A673 (cell line): Measurements from ENCODE around the gene HSP90AB1. TPM values are rescaled to one million over a fixed set of nuclear protein-coding genes. Genes with fewer than 3 reads are reported as not detected.

Experiments used
- BruUV-seq: library from RNA; stranded (reverse); fragments of 400-500 nt; replicated peaks from 2 replicates; lab custom pipeline; 2021; lab: Mats Ljungman, UMichigan
- CTCF ChIA-PET: fragments of 300-600 bp; sonication (Branson Sonifier 250); formaldehyde crosslinking; loops from one replicate; lab custom pipeline; 2022; ENCODE audit warnings: antibody characterized with exemption; lab: Charles Lee
- POLR2A ChIA-PET: fragments of 300-600 bp; sonication (Branson Sonifier 250); formaldehyde crosslinking; loops from one replicate; lab custom pipeline; 2022; ENCODE audit warnings: antibody characterized with exemption; ENCODE audit not compliant: low non-redundant PET; lab: Charles Lee
- DNase-seq: peaks from one replicate; pipeline ENCODE4 v3.0.0-alpha.2; 2015; ENCODE audit warnings: low spot score
- H3K27ac ChIP-seq: fragments of 200-600 bp; sonication (generic); 2 replicates; pipeline ENCODE4 v1.5.1; 2016; ENCODE audit warnings: mixed run types, low read depth, mild to moderate bottlenecking, mixed read lengths, antibody characterized with exemption, low read length; ENCODE audit not compliant: poor library complexity, severe bottlenecking
- H3K27me3 ChIP-seq: fragments of 200-600 bp; sonication (generic); replicated peaks from 2 replicates; pipeline ENCODE4 v1.6.1; 2017; ENCODE audit warnings: mixed run types, low read depth, mild to moderate bottlenecking, mixed read lengths, antibody characterized with exemption, low read length; ENCODE audit not compliant: insufficient read depth, poor library complexity
- H3K36me3 ChIP-seq: fragments of 200-600 bp; sonication (generic); 2 replicates; pipeline ENCODE4 v1.6.1; 2016; ENCODE audit warnings: mixed run types, mild to moderate bottlenecking, mixed read lengths, antibody characterized with exemption, low read length; ENCODE audit not compliant: insufficient read depth, poor library complexity, severe bottlenecking
- H3K4me1 ChIP-seq: fragments of 200-600 bp; sonication (generic); 2 replicates; pipeline ENCODE4 v1.6.1; 2017; ENCODE audit warnings: mixed run types, mild to moderate bottlenecking, mixed read lengths, antibody characterized with exemption, low read length; ENCODE audit not compliant: insufficient read depth, poor library complexity, severe bottlenecking
- H3K4me3 ChIP-seq: fragments of 200-600 bp; sonication (generic); 2 replicates; pipeline ENCODE4 v1.5.1; 2016; ENCODE audit warnings: low read depth, mixed run types, mild to moderate bottlenecking, mixed read lengths, low read length; ENCODE audit not compliant: poor library complexity, severe bottlenecking
- H3K9me3 ChIP-seq: fragments of 200-600 bp; sonication (generic); 2 replicates; pipeline ENCODE4 v1.6.1; 2016; ENCODE audit warnings: mixed run types, low read depth, mild to moderate bottlenecking, mixed read lengths, antibody characterized with exemption, low read length; ENCODE audit not compliant: poor library complexity, severe bottlenecking
- CTCF ChIP-seq: fragments of 300-800, 200-600 bp; sonication (generic); conservative IDR thresholded peaks from 2 replicates; pipeline ENCODE4 v1.5.1; 2017; ENCODE audit warnings: low read depth, mild to moderate bottlenecking, antibody characterized with exemption, low read length, moderate library complexity, mixed read lengths
- EZH2 ChIP-seq: fragments of 200-600 bp; sonication (generic); IDR thresholded peaks from 2 replicates; pipeline ENCODE4 v1.6.1; 2017; ENCODE audit warnings: borderline replicate concordance, low read depth, mild to moderate bottlenecking, mixed read lengths, antibody characterized with exemption, low read length; ENCODE audit not compliant: poor library complexity, severe bottlenecking
- intact Hi-C: fragments of 100-400 bp; cut with micrococcal nuclease; formaldehyde crosslinking; loops from one replicate; pipeline ENCODE4 v1.10.0; 2022; ENCODE audit not compliant: unreplicated experiment
- total RNA-seq: library from RNA; stranded (reverse); gene quantifications from 2 replicates; pipeline ENCODE4 v1.2.3, GENCODE V29; 2021

HSP90AB1 gene
- total RNA-seq, 1 experiment from 2014 or later, result 1,581 TPM

- Histone ChIP-seq H3K9me3 (no peaks in the 10 kb centered on the region), H3K27me3 (no peaks in the 10 kb centered on the region), H3K4me3 (no peak overlapping the region), H3K4me1 (peaks cover 20% of the 10 kb centered on the region), H3K36me3 (peaks cover 2% of the 10 kb centered on the region), H3K27ac (no peak overlapping the region)
- CTCF ChIA-PET, result no interaction called here
- DNase-seq, result no peak
- intact Hi-C loops, result no loop called here
- TF ChIP-seq CTCF (no peak), EZH2 (no peak)
- no TSS peak for BruUV-seq
- POLR2A ChIA-PET, result no interaction called here
Observed at GRCh38 chr6:44263354-44264100, 16.6 kb downstream of the HSP90AB1 start.

GRCh38 chr6:44264154-44265006 lies 17.5 kb downstream of the HSP90AB1 start:
- CTCF ChIA-PET, result interaction anchor here (0.7 kb wide), 1 partner anchor 168 kb away, joined by 7 read pairs; no protein-coding TSS in a partner anchor
- BruUV-seq, result TSS peak; percentile 58
- DNase-seq, result no peak

More at GRCh38 chr6:44264154-44265006, 17.5 kb downstream of the HSP90AB1 start:
- Histone ChIP-seq H3K4me3 (peak overlapping the region; percentile 94), H3K9me3 (no peaks in the 10 kb centered on the region), H3K27ac (peak overlapping the region; percentile 79), H3K36me3 (peaks cover 2% of the 10 kb centered on the region), H3K4me1 (peaks cover 20% of the 10 kb centered on the region), H3K27me3 (no peaks in the 10 kb centered on the region)
- intact Hi-C loops, result loop anchor here (5.0 kb wide), 1 partner anchor 193 kb away; no protein-coding TSS in a partner anchor
- TF ChIP-seq CTCF (no peak), EZH2 (no peak)
- POLR2A ChIA-PET, result no interaction called here
